Neural cell (in vitro differentiated cells): ENCODE results near the gene TADA2A. TPM values are rescaled to one million over a fixed set of nuclear protein-coding genes. Genes with fewer than 3 reads are reported as not detected.
"Not testable (repeated sequence)": the region's sequence is repeated elsewhere in the genome, so short reads cannot be mapped to it uniquely, and the experiment has no call there.

ENCODE experiments used
- H2AFZ ChIP-seq: fragments of 200-600, 300-800 bp; sonication (generic), shearing (Covaris generic); 2 replicates; pipeline ENCODE4 v1.6.0; 2014; ENCODE audit warnings: low read depth, mild to moderate bottlenecking, antibody characterized with exemption, low read length, moderate library complexity
- H3F3A ChIP-seq: fragments of 200-600 bp; shearing (Covaris generic); 2 replicates; pipeline ENCODE4 v1.6.1; 2016; ENCODE audit warnings: mild to moderate bottlenecking, moderate library complexity, mixed read lengths, antibody characterized with exemption, low read length; ENCODE audit not compliant: insufficient read depth, poor library complexity, severe bottlenecking
- H3K27ac ChIP-seq: fragments of 200-600, 300-800 bp; sonication (generic), shearing (Covaris generic); 2 replicates; pipeline ENCODE4 v1.5.1; 2014; ENCODE audit warnings: mild to moderate bottlenecking, low read length, moderate library complexity
- H3K27me3 ChIP-seq: fragments of 300-800, 200-600 bp; sonication (generic), shearing (Covaris generic); 2 replicates; pipeline ENCODE4 v1.6.0; 2014; ENCODE audit warnings: mild to moderate bottlenecking, low read depth, low read length, moderate library complexity; ENCODE audit not compliant: insufficient read depth
- H3K36me3 ChIP-seq: fragments of 300-800, 200-600 bp; sonication (generic), shearing (Covaris generic); 2 replicates; pipeline ENCODE4 v1.5.1; 2014; ENCODE audit warnings: mild to moderate bottlenecking, antibody characterized with exemption, low read length, moderate library complexity; ENCODE audit not compliant: insufficient read depth
- H3K4me2 ChIP-seq: fragments of 300-800, 200-600 bp; sonication (generic), shearing (Covaris generic); 2 replicates; pipeline ENCODE4 v1.6.0; 2014; ENCODE audit warnings: mild to moderate bottlenecking, low read length
- H3K4me3 ChIP-seq: fragments of 300-800, 200-600 bp; sonication (generic), shearing (Covaris generic); 2 replicates; pipeline ENCODE4 v1.5.1; 2014; ENCODE audit warnings: mild to moderate bottlenecking, low read length, moderate library complexity
- H3K79me2 ChIP-seq: fragments of 200-600 bp; shearing (Covaris generic); replicated peaks from 2 replicates; pipeline ENCODE4 v1.6.0; 2014; ENCODE audit warnings: mild to moderate bottlenecking, low read length, moderate library complexity; ENCODE audit not compliant: insufficient read depth
- H3K9ac ChIP-seq: fragments of 300-800, 200-600 bp; sonication (generic), shearing (Covaris generic); 2 replicates; pipeline ENCODE4 v1.6.1; 2016; ENCODE audit warnings: mild to moderate bottlenecking, low read length, mixed read lengths
- H3K9me2 ChIP-seq: fragments of 200-600 bp; shearing (Covaris generic); 2 replicates; pipeline ENCODE4 v1.6.1; 2016; ENCODE audit warnings: mild to moderate bottlenecking, low read length, mixed read lengths; ENCODE audit not compliant: insufficient read depth
- H3K9me3 ChIP-seq: fragments of 200-600, 300-800 bp; sonication (generic), shearing (Covaris generic); 2 replicates; pipeline ENCODE4 v1.6.1; 2016; ENCODE audit warnings: mild to moderate bottlenecking, mixed run types, low read length, moderate library complexity, mixed read lengths
- H4K20me1 ChIP-seq: fragments of 200-600 bp; shearing (Covaris generic); 2 replicates; pipeline ENCODE4 v1.6.1; 2016; ENCODE audit warnings: mild to moderate bottlenecking, mixed run types; ENCODE audit not compliant: insufficient read depth
- CTCF ChIP-seq: fragments of 450-650 bp; IDR thresholded peaks from 2 replicates; pipeline ENCODE4 v1.5.1; 2014; ENCODE audit warnings: antibody characterized with exemption, mild to moderate bottlenecking, moderate library complexity; ENCODE audit not compliant: poor library complexity, severe bottlenecking
- EZH2 ChIP-seq: fragments of 200-600, 300-800 bp; shearing (Covaris generic), sonication (generic); IDR thresholded peaks from 2 replicates; pipeline ENCODE4 v1.6.1; 2014; ENCODE audit warnings: antibody characterized with exemption, low read length, borderline replicate concordance, mild to moderate bottlenecking; ENCODE audit not compliant: insufficient read depth, poor library complexity, severe bottlenecking
- MXI1 ChIP-seq: fragments of 450-650 bp; conservative IDR thresholded peaks from 2 replicates; pipeline ENCODE4 v1.6.1; 2014; ENCODE audit warnings: antibody characterized with exemption, mild to moderate bottlenecking; ENCODE audit not compliant: poor library complexity, severe bottlenecking
- REST ChIP-seq: IDR thresholded peaks from 2 replicates; pipeline ENCODE4 v1.6.1; 2012; ENCODE audit warnings: borderline replicate concordance
- polyA plus RNA-seq: library from polyadenylated mRNA; depleted of rRNA; stranded (reverse); fragments of >200 nt; gene quantifications from 2 replicates; pipeline ENCODE4 v1.2.3, GENCODE V29; 2014

Gene TADA2A
- polyA plus RNA-seq, 1 donor from 2014 or later: 23.5 TPM

GRCh38 chr17:37438141-37438540, 31.5 kb downstream of the TADA2A start:
- Histone ChIP-seq H3K27ac (no peak overlapping the region), H3K9me3 (no peaks in the 10 kb centered on the region), H3K4me2 (no peak overlapping the region), H3K9ac (no peak overlapping the region), H3K79me2 (no peaks in the 10 kb centered on the region), H3K27me3 (no peaks in the 10 kb centered on the region), H2AFZ (no peak overlapping the region), H3K36me3 (peaks cover 8% of the 10 kb centered on the region), H4K20me1 (no peaks in the 10 kb centered on the region), H3K9me2 (no peaks in the 10 kb centered on the region), H3F3A (no peaks in the 10 kb centered on the region), H3K4me3 (no peak overlapping the region)
- TF ChIP-seq CTCF: no peak

- no peak overlapping the region for H3K4me2 ChIP-seq
- no peak overlapping the region for H3K27ac ChIP-seq
- H3K9me2 ChIP-seq: no peaks in the 10 kb centered on the region
- no peak overlapping the region for H3K9ac ChIP-seq
- no peaks in the 10 kb centered on the region for H4K20me1 ChIP-seq
- no peaks in the 10 kb centered on the region for H3K27me3 ChIP-seq
- H3K9me3 ChIP-seq: no peaks in the 10 kb centered on the region
- H3K4me3 ChIP-seq: no peak overlapping the region
- no peaks in the 10 kb centered on the region for H3F3A ChIP-seq
- no peaks in the 10 kb centered on the region for H3K79me2 ChIP-seq
- no peak for TF ChIP-seq MXI1
- peaks cover 8% of the 10 kb centered on the region for H3K36me3 ChIP-seq
- H2AFZ ChIP-seq: no peak overlapping the region
Observed at GRCh38 chr17:37440424-37440823, 33.7 kb downstream of the TADA2A start.

- H3K36me3 ChIP-seq, H3K4me3 ChIP-seq: not testable (repeated sequence)
Observed at GRCh38 chr17:37441369-37442014, 34.8 kb downstream of the TADA2A start.

GRCh38 chr17:37446027-37446426, 39.3 kb downstream of the TADA2A start:
- TF ChIP-seq CTCF (no peak), REST (no peak), MXI1 (no peak), EZH2 (no peak)

More at GRCh38 chr17:37441369-37442014, 34.8 kb downstream of the TADA2A start:
- not testable (repeated sequence) for H3F3A ChIP-seq, H3K27ac ChIP-seq, H2AFZ ChIP-seq, H3K27me3 ChIP-seq, H3K9me2 ChIP-seq, H3K79me2 ChIP-seq, H3K4me2 ChIP-seq, H4K20me1 ChIP-seq, H3K9me3 ChIP-seq, H3K9ac ChIP-seq

More at GRCh38 chr17:37446027-37446426, 39.3 kb downstream of the TADA2A start:
- H3K27ac ChIP-seq: no peak overlapping the region
- no peaks in the 10 kb centered on the region for H3K9me2 ChIP-seq
- no peaks in the 10 kb centered on the region for H4K20me1 ChIP-seq
- H3K4me2 ChIP-seq: no peak overlapping the region
- no peaks in the 10 kb centered on the region for H3F3A ChIP-seq
- H3K27me3 ChIP-seq: no peaks in the 10 kb centered on the region
- no peak overlapping the region for H3K9ac ChIP-seq
- H3K36me3 ChIP-seq: peaks cover 12% of the 10 kb centered on the region
- no peaks in the 10 kb centered on the region for H3K79me2 ChIP-seq
- H2AFZ ChIP-seq: no peak overlapping the region
- H3K9me3 ChIP-seq: no peaks in the 10 kb centered on the region
- H3K4me3 ChIP-seq: no peak overlapping the region
